ENCODE results near the gene LRRC56.

The LRRC56 gene

GRCh38 chr11:598005-598680 is 60.8 kb downstream of the LRRC56 start:
- no peak for DNase-seq
- intact Hi-C loops (cut with DNase I), result no loop called here

DNA sequence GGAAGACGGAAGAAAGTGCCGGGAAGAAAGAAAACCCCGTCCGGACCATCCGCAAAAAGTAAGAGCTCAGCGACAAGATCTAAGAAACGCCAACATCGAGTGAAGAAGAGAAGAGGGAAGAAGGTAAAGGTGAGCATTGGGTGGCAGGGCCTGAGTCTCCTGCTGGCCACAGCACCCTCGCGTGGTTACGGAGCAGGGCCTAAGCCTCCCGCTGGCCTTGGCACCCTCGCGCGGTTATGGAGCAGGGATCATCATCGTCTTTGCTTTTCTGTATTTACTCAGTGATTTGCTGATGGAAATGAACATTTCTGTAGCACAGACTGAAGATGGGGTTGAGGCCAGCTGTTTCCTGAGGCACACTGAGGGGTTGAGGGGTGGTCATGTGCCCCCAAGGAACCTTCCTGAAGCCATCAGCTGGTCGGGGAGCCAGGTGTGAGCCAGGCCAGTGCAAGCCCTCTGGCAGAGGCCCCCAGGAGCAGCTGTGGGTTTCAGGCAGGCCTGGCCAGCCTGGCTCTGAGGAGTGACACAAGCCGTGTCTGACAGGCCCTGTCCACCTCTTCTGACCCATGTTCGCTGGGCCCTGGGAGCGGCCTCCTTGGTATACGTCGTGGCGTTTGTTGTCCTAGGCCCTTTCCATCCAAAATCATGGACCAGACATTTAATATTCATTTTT is 64.4 kb downstream of the LRRC56 start:
- intact Hi-C loops (cut with DNase I), result no loop called here
- no peak for DNase-seq

GRCh38 chr11:603154-603553 is 65.8 kb downstream of the LRRC56 start:
- intact Hi-C loops (cut with DNase I), result no loop called here
- no peak for DNase-seq
